ENCODE measurements around the gene SLC22A8.
"Not testable (repeated sequence)": the region's sequence is repeated elsewhere in the genome, so short reads cannot be mapped to it uniquely, and the experiment has no call there.

Gene SLC22A8

DNA sequence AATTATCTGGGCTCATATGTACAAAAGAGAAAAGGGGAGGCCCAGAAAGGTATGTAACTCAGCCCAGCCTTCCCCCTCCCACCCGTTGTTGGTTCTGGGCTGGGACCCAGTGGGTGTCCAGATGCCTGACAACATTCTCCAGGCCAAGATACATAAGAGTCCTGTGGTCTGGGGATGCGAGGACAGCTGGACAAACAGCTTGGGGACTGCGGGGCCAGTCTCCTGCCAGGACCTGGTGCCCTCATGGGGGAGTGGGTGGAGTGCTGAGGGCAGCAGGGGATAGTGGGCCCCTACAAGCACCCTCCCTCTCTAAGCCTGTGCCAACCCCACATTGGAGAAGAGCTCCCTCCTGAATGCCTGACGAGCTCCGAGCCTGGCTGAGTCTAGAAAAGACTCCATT lies 27.4 kb downstream of the SLC22A8 start:
- DNase-seq (ENCODE audit: low read depth), result no peak

DNA sequence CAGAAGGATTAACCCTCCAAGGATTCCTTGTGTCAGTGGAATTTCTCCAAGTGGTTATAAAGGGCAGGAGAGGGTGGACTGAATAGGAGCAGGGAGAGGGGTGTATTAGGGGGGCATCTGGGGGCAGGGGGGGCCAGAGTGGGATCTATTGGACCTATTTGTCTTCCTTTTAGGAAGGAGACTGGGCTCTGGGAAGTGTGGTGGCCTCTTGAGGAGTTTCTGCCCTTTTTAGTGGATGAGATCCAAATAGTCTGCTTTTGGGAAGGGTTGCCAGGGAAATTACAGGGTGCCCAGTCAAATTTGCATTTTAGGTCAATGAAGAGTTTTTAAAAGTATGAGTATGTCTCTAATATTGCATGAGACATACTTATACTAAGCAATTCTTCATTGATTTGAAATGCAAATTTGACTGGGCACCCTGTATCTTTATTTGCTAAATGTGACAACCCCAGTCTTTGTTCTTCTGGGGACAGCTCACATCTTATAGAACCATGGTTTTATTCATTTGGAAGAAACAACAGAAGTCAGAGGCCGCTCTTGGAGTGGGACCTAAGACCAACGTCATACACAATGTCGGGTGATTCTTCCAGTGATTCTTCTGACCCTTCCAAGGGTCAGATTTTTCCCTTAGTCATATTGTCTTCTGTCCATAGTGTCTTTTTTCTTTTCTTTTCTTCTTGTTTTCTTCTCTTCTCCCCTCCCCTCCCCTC lies 30.4 kb downstream of the SLC22A8 start:
- DNase-seq (ENCODE audit: low read depth), result no peak

DNA sequence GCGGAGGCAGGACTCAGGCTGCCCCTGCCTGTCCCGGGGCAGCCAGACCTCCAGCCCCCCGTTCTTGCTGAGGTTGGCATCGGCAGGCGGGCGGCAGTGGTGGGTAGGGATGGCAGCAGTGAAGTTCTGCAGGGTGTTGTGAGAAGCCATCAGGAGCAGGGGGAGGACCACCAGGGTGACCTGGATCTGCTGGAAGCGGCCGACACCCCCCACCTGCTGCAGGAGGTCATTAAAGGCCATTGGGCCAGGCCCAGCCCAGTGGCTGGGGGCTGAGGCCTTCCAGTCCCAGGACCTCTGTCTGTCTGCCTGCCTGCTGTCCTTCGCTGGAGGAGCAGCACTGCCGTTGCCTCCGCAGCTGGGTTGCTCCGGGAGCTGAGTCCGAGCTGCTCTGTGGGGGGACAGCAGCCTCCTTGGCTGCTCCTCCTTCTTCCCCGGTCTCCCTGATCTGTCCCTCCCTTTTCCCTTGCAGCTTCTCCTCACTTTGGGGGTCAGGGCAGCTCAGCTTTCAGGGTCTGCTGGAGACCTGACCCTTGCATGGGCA lies 31.1 kb downstream of the SLC22A8 start, which contains the start of gene SLC22A6:
TSS of gene SLC22A6 (minus strand) at position 517 of the 541 bp plus-strand sequence. CDS start at position 240, 277 bp downstream.
- no peak for DNase-seq (ENCODE audit: low read depth)

DNA sequence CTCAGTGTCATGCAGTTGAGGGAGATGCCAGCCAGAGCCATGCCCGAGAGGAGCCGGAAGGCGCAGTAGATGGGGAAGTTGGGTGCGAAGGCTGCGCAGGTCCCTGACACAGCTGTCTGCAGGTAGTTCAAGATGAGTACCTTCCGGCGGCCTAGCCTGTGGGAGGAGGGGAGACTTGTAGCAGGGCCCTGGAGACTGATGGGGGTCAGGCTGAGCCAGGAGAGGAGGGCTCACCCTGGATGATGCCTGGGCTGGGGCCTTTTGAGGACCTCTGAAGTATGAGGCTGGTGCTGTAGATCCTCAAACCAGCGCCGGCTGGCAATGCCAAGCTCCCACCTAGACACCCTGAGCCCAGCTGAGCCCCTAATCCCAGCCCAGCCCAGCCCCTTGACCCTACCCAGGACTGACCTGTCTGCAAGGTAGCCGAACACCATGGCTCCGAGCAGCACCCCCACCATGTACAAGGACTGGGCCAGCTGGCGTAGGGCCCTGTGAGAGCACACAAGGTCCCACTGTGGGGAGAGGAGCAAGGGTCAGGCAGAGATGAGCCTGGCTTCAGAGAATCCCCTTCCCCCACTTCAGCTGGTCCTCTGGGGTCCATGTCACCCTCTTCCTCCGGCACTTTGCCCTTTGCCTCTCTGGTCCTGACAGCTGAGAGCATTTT lies 32.0 kb downstream of the SLC22A8 start:
- DNase-seq (ENCODE audit: low read depth), result no peak

DNA sequence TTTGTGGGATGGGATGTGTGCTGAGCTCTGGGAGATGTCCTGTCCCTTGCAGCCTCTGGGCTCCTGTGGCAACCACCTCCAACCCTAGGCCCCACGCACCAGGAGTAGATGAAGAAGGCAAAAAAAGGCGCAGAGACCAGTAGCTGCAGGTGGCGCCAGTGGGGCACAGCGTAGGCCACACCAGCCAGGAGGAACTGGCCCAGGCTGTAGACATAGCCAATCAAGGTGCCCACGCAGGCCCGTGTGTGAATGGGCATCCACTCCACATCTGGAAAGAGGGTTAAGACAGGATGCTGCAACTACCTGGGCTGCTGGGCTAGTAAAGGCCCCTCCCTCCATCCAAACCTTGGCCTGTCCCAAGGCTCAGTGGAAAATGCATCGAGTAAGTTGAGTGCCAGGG lies 33.9 kb downstream of the SLC22A8 start:
- no peak for DNase-seq (ENCODE audit: low read depth)

DNA sequence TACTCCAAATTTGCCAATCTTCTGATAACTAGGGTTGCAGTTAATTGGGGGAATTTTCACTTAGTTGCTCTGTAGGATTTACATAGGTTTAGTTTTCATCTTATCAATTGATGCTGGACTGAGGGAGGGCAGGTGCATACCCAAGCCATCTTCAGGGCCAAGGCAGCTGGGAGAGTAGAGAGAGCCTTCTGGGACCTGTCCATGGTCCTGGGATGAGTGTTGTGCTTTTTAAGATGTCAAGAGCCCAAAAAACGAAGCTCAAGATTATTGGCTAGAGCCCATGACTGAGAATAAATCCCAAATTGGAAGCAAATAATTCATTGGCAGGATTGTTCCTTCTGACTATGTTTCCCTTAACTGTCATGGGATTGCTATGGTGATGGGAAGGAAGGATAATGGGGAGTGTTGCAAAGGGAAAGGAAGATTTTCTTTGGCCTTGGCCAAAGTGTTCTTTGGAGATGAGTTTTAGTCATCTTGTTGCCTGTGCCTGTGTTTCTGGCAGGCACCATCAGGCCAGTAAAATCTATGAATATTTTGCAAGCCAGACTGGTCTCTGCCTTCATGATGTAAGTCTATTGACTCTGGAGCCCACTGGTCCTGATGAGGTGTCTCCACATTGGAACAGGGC lies 35.4 kb downstream of the SLC22A8 start:
- DNase-seq (ENCODE audit: low read depth), result no peak

DNA sequence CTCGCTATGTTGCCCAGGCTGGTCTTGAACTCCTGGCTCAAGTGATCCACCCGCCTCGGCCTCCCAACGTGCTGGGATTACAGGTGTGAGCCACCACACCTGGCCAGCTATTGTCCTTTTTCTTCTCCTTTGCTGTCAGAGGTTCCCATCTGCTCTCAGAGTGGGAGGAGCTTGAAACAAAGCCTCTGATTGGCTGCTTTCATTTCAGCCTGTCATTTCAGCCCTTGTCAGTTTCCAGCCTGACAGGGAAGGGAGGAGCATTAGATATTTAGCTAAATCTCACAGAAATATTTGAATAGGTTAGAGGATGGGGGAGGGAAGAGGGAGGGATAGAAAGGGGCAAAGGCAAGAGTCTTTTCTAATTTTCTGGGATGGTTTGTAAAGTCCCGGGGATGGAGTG lies 39.5 kb downstream of the SLC22A8 start:
- DNase-seq (ENCODE audit: low read depth), result no peak

DNA sequence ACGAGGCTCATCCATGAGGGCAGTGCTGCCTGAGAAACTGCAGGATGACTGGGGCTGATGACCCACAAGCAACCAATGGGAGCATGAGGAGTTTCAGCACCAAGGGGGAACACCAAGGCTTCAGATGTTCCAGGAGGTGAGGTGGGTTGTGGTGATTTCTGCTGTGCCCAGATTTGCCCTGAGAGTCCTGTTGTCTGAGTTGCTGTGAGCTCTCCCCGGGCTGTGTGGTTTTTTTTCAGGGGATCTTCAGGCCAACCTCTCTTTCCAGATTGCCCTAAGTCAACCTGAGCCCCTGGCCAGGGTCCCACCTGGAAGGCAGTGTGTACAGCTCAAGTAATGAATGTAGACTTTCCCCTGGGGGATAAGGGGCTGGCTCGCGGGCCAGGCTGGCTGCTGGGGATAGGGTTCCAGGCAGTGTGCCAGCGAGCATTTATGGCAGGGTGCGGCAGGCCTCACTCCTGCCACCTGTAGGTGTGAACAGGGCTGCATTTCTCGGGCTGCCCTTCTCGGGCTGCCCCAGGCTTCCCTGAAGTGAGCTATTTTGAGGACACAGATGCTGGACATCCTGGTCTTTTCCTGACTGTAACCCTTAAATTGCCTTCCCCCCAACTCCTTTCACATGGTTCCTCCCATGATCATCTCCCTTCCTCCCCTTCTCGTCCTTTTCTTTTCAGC lies 40.7 kb downstream of the SLC22A8 start:
- DNase-seq (ENCODE audit: low read depth), result no peak

DNA sequence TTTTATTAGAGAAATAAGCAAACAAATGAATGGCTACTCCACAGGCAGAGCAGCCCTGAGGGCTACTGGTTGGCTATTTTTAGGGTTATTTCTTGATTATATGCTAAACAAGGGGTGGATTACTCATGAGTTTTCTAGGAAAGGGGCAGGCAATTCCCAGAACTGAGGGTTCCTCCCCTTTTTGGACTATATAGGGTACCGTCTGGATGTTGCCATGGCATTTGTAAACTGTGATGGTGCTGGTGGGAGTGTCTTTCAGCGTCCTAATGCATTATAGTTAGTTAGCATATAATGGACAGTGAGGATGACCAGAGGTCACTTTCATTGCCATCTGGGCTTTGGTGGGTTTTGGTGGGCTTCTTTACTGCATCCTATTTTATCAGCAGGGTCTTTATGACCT lies 50.1 kb downstream of the SLC22A8 start:
- no peak for DNase-seq (ENCODE audit: low read depth)

DNA sequence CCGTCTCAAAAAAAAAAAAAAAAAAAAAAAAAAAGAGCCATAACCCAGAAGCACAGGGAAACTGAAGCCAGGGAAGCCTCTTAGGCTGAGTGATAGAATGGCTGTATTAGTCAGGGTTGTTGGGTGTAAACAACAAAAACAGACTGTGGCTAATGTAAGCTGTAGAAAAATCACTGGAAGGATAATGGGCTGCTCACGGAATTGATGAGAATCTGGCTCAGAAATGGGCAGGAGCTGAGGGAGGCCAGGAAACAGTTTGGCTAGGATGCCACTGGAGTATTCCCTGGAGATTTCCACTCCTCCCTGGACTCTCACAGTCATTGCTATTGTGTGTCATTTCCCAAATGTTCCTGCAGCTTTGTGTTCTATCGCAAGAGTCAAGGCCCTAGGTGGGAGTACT lies 53.2 kb downstream of the SLC22A8 start:
- no peak for DNase-seq (ENCODE audit: low read depth)

DNA sequence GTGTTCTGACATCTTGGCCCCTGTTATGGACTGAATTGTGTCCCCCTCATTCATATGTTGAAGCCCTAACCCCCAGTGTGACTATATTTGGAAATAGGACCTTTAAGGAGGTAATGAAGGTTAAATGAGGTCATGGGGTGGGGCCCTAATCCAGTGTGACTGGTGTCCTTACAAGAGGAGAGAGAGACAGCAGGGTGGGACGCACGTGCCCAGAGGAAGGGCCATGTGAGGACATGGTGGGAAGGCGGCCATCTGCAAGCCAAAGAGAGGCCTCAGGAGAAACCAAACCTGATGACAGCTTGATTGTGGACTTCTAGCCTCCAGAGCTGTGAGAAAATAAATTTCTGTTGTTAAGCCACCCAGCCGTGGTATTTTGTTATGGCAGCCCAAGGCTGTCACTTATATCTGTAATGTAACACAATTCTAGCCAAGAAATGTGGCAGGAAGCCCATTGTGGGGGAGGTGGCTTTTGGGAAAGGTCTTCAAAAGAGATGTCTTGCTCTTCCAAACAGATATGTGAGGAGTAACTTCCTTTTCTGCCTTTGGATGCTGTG lies 54.5 kb downstream of the SLC22A8 start:
- no peak for DNase-seq (ENCODE audit: low read depth)

DNA sequence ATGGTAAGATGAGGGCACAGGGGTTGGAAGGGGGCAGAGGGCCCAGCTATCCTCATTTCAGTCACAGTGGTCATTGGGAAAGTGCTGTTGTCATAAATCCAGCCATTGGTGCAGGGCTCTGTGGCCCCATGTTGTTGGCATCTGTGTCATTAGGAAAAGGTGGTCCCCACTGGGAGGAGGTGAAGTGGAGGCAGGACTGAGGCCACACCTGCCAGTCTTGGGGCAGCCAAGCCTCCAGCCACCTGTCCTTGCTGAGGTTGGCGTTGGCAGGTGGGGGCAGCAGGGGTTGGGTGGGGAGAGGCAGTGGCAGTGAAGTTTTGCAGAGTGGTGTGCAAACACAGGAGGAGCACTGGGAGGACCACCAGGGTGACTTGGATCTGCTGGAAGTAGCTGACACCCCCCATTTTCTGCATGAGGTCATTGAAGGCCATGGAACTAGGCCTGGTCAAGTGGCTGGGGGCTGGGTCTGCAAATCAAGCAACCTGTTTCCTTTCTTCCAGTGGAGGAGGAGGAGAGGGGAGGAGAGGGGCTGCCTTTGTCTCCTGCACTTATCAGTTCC lies 56.1 kb downstream of the SLC22A8 start:
- DNase-seq (ENCODE audit: low read depth), result no peak

DNA sequence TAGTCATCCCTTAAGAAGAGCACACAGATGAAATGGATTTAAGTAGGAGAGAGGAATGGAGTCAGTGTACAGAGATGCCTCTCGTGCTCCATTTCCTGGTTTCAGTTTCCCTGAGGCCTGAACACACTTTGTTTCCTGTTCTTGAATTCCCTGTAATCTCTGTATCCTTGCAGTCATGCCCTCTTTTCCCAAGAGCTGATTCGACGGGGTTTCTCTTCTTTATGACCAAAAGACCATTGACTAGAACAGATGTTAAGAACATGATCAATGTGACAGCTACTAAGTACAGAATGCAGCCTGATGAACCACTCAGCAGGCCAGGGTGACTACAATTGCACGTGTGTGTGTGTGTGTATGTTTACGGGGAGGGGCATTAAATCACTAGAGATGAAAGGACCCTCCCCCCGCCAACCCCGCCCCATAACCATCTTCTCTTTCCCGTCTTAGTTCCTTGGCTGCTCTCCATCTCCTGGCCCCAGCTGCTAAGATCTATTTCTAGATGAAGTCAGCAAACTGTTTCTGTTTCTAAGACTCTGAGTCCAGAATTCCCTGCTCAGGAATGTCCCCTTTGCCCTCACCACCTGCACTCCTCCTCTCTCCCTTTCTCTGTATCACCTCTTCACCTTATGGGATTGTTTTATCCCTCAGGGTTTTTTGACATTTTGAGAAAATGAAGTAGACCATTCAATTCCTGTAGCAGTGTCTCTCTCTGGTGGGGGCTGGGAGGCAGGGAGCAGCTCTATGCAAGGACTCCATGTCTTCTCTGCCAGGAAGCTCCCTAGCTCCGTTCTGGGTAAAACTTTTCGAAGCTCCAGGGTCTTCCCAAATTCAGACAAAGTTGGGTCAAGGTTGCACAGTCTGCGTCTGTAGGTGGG lies 56.9 kb downstream of the SLC22A8 start:
- no peak for DNase-seq (ENCODE audit: low read depth)

DNA sequence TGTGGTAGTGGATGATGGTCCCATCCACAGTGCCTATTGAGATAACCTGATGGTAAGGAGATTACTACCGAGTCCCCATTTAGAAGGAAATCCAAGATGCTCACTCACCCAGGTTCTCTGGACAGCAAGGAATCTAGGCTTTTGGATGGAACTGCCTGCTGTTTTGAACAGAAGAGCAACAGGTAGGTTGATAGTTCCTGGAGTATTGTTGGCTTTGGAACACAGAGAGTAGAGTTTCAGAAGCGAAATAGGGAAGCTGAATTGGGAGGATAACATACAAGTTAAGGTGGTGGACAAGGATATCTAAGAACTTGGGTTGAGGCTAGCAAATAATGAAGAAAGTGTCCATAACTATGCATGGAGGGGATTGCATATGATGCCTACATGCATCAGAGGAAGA lies 58.5 kb downstream of the SLC22A8 start:
- DNase-seq (ENCODE audit: low read depth), result no peak

DNA sequence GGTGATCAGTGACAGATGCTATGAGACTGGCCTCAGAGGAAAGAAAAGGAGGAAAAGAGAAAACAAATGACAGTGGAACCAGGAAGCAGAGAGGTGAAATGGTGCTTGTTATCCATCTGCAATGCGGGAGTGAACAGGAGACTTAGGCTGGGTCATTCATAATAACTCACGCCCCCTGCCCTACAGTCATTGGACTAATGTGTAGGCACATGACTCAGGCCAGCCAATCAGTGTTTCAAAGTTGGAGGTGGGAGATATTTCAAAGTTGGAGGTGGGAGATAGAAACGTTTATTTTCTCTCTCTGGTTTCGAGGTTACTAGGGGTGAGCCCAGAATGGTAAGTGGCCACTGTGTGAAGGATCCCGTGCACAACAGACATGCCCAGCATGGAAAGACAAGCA lies 61.2 kb downstream of the SLC22A8 start:
- DNase-seq (ENCODE audit: low read depth), result no peak

DNA sequence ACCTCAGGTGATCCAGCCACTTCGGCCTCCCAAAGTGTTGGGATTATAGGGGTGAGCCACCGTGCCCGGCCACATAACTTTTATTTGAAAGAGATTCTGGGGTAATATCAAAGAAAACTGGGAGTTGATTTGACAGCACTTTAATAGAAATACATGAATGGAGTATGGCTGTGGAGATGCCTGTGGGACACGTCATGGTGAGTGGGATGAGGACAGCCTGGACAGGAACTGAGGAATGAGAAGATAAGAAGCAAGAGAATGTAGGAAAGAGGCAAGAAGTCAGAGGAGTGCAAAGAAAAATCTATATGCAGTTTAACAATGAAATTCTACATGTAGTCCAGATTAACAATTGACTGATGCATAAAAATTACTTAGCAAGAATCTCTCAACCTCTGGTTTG lies 61.8 kb downstream of the SLC22A8 start:
- DNase-seq (ENCODE audit: low read depth), result no peak

DNA sequence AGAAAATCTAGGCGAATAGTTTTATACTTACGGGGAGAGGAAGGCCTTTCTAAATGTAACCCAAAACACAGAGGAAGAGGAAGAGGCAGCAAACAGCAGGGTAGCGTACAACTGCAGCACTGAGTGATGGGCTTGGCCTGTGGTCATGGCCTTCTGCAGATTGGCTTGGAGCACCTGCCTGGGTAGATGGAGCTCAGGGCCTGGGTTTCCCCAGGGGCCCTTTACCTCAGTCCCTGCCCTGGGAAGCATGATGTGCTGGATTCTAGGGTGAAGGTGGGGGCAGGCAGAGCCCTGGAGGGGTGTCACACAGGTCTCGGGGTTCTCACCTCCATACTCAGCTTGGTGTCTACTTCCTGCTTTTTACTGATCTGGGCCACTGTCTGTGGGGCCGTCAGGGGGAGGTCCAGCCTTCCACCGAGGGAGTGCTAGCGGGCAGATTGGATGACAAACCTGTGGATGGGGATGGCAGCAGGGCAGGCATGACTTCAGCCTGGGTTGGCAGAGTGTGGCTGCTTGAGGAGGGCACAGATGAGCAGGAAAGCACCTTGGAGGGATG lies 66.8 kb downstream of the SLC22A8 start:
- DNase-seq (ENCODE audit: low read depth), result no peak

DNA sequence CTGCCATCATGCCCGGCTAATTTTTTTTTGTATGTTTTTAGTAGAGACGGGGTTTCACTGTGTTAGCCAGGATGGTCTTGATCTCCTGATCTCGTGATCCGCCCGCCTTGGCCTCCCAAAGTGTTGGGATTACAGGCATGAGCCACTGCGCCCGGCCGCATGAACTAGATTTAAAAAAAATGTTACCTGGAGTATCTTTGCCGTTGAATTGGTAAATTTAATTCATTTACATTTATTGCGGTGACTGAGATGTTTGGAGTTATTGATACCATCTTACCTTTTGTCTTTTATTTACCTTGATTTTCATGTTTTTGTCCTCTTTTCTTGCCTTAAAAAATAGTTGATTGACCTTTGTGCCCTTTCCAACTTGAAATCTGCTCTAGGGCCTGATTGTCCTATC lies 70.1 kb downstream of the SLC22A8 start:
- not testable (repeated sequence) for DNase-seq (ENCODE audit: low read depth)

Measured in stimulated activated CD4-positive, alpha-beta T cell treated with anti-CD3 and anti-CD28 coated beads, Interleukin-2, amount 100 ng/mL, for 4 hours (primary cell).